GM12878 (cell line): Measurements from ENCODE around the gene CDK11B. TPM values are rescaled to one million over a fixed set of nuclear protein-coding genes. Genes with fewer than 3 reads are reported as not detected.

ENCODE experiments used
- ATAC-seq: fragments of 200-7000 bp; cut with Tn5 transposase; 3 replicates; pipeline ENCODE4 v1.9.1; 2020; ENCODE audit warnings: mild to moderate bottlenecking, moderate library complexity
- BruUV-seq: library from RNA; stranded (reverse); fragments of 400-500 nt; replicated peaks from 2 replicates; lab custom pipeline; 2021; lab: Mats Ljungman, UMichigan
- CTCF ChIA-PET: fragments of 300-600 bp; sonication (Branson Sonifier 250); formaldehyde crosslinking; extraction: SDS; loops from one replicate; lab custom pipeline; 2021; ENCODE audit warnings: inconsistent platforms; lab: Yijun Ruan, JAX
- POLR2A ChIA-PET: fragments of 350-600 bp; formaldehyde crosslinking; extraction: SDS; loops from one replicate; lab custom pipeline; 2021; ENCODE audit warnings: inconsistent platforms; lab: Charles Lee
- RAD21 ChIA-PET: fragments of 300-600 bp; sonication (Branson Sonifier 250); formaldehyde crosslinking; loops from one replicate; lab custom pipeline; 2023; ENCODE audit warnings: antibody characterized with exemption; ENCODE audit not compliant: unreplicated experiment; lab: Charles Lee
- SMC1A ChIA-PET: fragments of 300-600 bp; sonication (Branson Sonifier 250); formaldehyde crosslinking; loops from one replicate; lab custom pipeline; 2023; ENCODE audit not compliant: unreplicated experiment, uncharacterized antibody; lab: Charles Lee
- DNase-seq: peaks from one replicate; pipeline ENCODE4 v3.0.0-alpha.2; 2011; ENCODE audit warnings: low read depth, low spot score
- FAIRE-seq: peaks from 3 replicates; lab custom pipeline; 2011; peaks lifted over from hg19 to GRCh38; lab: Jason Lieb, UNC
- H2AFZ ChIP-seq: 2 replicates; pipeline ENCODE4 v1.6.0; 2011; ENCODE audit warnings: low read depth, low read length, control low read depth; ENCODE audit not compliant: control insufficient read depth
- H3K27ac ChIP-seq: 2 replicates; pipeline ENCODE4 v1.5.1; 2011; ENCODE audit warnings: control low read depth; ENCODE audit not compliant: control insufficient read depth, insufficient read depth
- H3K27me3 ChIP-seq, 2 experiments: replicated peaks in 1 of 2; 2 replicates each; pipeline versions ENCODE4 v1.6.0 to v1.6.1; 2011; ENCODE audit warnings: low read length in 1 of 2; ENCODE audit not compliant: control insufficient read depth in 2 of 2, insufficient read depth in 2 of 2
- H3K36me3 ChIP-seq, 2 experiments: 2 replicates each; pipeline ENCODE4 v1.5.1; 2011; ENCODE audit warnings: low read length in 1 of 2; ENCODE audit not compliant: control insufficient read depth in 2 of 2, insufficient read depth in 2 of 2
- H3K4me1 ChIP-seq: 2 replicates; pipeline ENCODE4 v1.6.1; 2011; ENCODE audit warnings: mild to moderate bottlenecking, low read length, moderate library complexity, mixed read lengths; ENCODE audit not compliant: control insufficient read depth, insufficient read depth
- H3K4me2 ChIP-seq: 2 replicates; pipeline ENCODE4 v1.6.0; 2011; ENCODE audit warnings: control low read depth; ENCODE audit not compliant: control insufficient read depth, insufficient read depth
- H3K4me3 ChIP-seq: fragments of 200-600 bp; sonication (generic); 2 replicates; pipeline ENCODE4 v1.5.1; 2016
- H3K79me2 ChIP-seq: 2 replicates; pipeline ENCODE4 v1.6.0; 2011; ENCODE audit warnings: low read length; ENCODE audit not compliant: control insufficient read depth, insufficient read depth
- H3K9ac ChIP-seq: 2 replicates; pipeline ENCODE4 v1.8.0; 2011; ENCODE audit warnings: low read length, control low read depth, mixed read lengths; ENCODE audit not compliant: control insufficient read depth, insufficient read depth
- H3K9me3 ChIP-seq: replicated peaks from 3 replicates; pipeline ENCODE4 v1.5.1; 2011; ENCODE audit warnings: mild to moderate bottlenecking, low read length; ENCODE audit not compliant: control insufficient read depth, insufficient read depth
- H4K20me1 ChIP-seq: 2 replicates; pipeline ENCODE4 v1.6.0; 2011; ENCODE audit not compliant: control insufficient read depth, insufficient read depth
- ATF7 ChIP-seq: fragments of 450-650 bp; IDR thresholded peaks from 2 replicates; pipeline ENCODE4 v1.6.1; 2016; ENCODE audit warnings: low read depth, mild to moderate bottlenecking
- CBX5 ChIP-seq: sonication (generic); IDR thresholded peaks from 2 replicates; pipeline ENCODE4 v1.6.1; 2016; ENCODE audit warnings: low read depth, moderate library complexity, mild to moderate bottlenecking, inconsistent platforms
- MXI1 ChIP-seq: fragments of 150-350 bp; IDR thresholded peaks from 2 replicates; pipeline ENCODE4 v1.6.1; 2011; ENCODE audit warnings: low read depth, mild to moderate bottlenecking, inconsistent platforms, low read length, improper control_type of control experiment
- NFYB ChIP-seq: IDR thresholded peaks from 2 replicates; pipeline ENCODE4 v1.6.1; 2011; ENCODE audit warnings: low read depth, mild to moderate bottlenecking, low read length, improper control_type of control experiment, moderate library complexity; ENCODE audit not compliant: insufficient read depth
- STAT1 ChIP-seq: fragments of 450-650 bp; conservative IDR thresholded peaks from 2 replicates; pipeline ENCODE4 v1.6.1; 2014; ENCODE audit warnings: antibody characterized with exemption, mild to moderate bottlenecking
- WGBS: methylation state at CpG from one replicate; pipeline ENCODE4 v1.1.6; 2016; ENCODE audit warnings: low lambda C conversion rate; ENCODE audit not compliant: insufficient replicate concordance, insufficient coverage; ENCODE audit errors: missing lambda C conversion rate; 5-methylcytosine and 5-hydroxymethylcytosine counted together
- in situ Hi-C: fragments of 300-500 bp; cut with MboI; formaldehyde crosslinking; loops from 9 replicates; pipeline ENCODE4 v1.14.3; 2018; ENCODE audit warnings: mixed read lengths
- intact Hi-C: fragments of 100-400 bp; cut with micrococcal nuclease; formaldehyde crosslinking; loops from one replicate; pipeline ENCODE4 v1.14.2; 2022; ENCODE audit not compliant: unreplicated experiment
- polyA plus RNA-seq, 11 experiments: library from polyadenylated mRNA; depleted of rRNA in 4 of 11; unstranded in 6 of 11; stranded (reverse) in 5 of 11; fragments of >200 nt; fragmentation: Nextera tagmentation in 4 of 11; fragmentation: Illumina TruSeq in 1 of 11; extraction: Ambion mirVana in 4 of 11; extraction: Trizol in 1 of 11; gene quantifications; 1 replicate in 1 of 11; 2 replicates in 10 of 11; pipeline versions ENCODE4 v1.2.1 to v1.2.3, GENCODE V29; 2011 to 2016; ENCODE audit warnings: inconsistent platforms in 2 of 11, missing spikeins in 2 of 11, low read depth in 1 of 11
- total RNA-seq, 4 experiments: library from RNA; depleted of rRNA in 3 of 4; stranded (reverse); fragments of >200 nt in 3 of 4; fragmentation: Illumina TruSeq in 1 of 4; extraction: Trizol in 1 of 4; gene quantifications; 2 replicates each; pipeline versions ENCODE4 v1.2.1 to v1.2.3, GENCODE V29; 2013 to 2021
- TF ChIP-seq, protein P1 (sequence below): fragments of 450-650 bp; IDR thresholded peaks from 2 replicates; pipeline ENCODE4 v1.6.1; 2016; ENCODE audit warnings: mild to moderate bottlenecking
- TF ChIP-seq, protein P2 (sequence below): IDR thresholded peaks from 2 replicates; pipeline ENCODE4 v1.6.1; 2012; ENCODE audit warnings: low read length, inconsistent platforms

Gene CDK11B
- total and polyA plus RNA-seq, 10 of the 15 experiments (the other 5 are each of a cell fraction or from before 2014, with no cell fraction given) = 3.2 to 30.9 (median 18.0) TPM

DNA sequence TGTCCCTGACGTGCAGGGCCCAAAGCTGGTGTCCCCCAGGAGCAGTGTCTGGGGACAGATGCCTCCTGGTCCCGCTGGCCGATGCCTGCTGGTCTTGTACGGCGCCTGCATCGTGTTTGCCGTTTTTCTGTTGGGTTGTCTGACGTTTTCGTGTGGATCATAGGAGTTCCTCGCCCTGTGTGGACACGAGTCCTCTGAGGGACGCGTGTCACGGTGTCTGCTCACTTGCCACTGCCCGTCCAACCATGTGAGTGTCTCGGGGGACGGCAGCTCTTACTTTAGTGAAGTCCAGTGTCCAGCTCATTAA is 36.1 kb downstream of the CDK11B start:
- TF ChIP-seq, protein P1, sequence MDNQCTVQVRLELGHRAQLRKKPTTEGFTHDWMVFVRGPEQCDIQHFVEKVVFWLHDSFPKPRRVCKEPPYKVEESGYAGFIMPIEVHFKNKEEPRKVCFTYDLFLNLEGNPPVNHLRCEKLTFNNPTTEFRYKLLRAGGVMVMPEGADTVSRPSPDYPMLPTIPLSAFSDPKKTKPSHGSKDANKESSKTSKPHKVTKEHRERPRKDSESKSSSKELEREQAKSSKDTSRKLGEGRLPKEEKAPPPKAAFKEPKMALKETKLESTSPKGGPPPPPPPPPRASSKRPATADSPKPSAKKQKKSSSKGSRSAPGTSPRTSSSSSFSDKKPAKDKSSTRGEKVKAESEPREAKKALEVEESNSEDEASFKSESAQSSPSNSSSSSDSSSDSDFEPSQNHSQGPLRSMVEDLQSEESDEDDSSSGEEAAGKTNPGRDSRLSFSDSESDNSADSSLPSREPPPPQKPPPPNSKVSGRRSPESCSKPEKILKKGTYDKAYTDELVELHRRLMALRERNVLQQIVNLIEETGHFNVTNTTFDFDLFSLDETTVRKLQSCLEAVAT = no peak
- TF ChIP-seq, protein P2, sequence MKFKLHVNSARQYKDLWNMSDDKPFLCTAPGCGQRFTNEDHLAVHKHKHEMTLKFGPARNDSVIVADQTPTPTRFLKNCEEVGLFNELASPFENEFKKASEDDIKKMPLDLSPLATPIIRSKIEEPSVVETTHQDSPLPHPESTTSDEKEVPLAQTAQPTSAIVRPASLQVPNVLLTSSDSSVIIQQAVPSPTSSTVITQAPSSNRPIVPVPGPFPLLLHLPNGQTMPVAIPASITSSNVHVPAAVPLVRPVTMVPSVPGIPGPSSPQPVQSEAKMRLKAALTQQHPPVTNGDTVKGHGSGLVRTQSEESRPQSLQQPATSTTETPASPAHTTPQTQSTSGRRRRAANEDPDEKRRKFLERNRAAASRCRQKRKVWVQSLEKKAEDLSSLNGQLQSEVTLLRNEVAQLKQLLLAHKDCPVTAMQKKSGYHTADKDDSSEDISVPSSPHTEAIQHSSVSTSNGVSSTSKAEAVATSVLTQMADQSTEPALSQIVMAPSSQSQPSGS = no peak
- no peak for TF ChIP-seq MXI1
- TF ChIP-seq STAT1 = no peak
- TF ChIP-seq CBX5 = no peak
- TF ChIP-seq NFYB = no peak
- TF ChIP-seq ATF7 = no peak
- 69% methylated on average over 17 of the region's 17 CpGs for WGBS
- DNase-seq = no peak
- no peaks in the 10 kb centered on the region for H4K20me1 ChIP-seq
- RAD21 ChIA-PET = no interaction called here
- no peak overlapping the region for H3K4me3 ChIP-seq
- CTCF ChIA-PET = no interaction called here
- SMC1A ChIA-PET = no interaction called here
- H3K27ac ChIP-seq = no peak overlapping the region
- H3K4me1 ChIP-seq = no peaks in the 10 kb centered on the region
- H3K4me2 ChIP-seq = no peak overlapping the region
- no peaks in the 10 kb centered on the region for H3K27me3 ChIP-seq
- no peaks in the 10 kb centered on the region for H3K79me2 ChIP-seq
- H3K36me3 ChIP-seq = no peaks in the 10 kb centered on the region
- in situ Hi-C loops = no loop called here
- FAIRE-seq = no peak
- H2AFZ ChIP-seq = no peak overlapping the region
- no peak for ATAC-seq
- intact Hi-C loops = no loop called here
- no peaks in the 10 kb centered on the region for H3K9me3 ChIP-seq
- POLR2A ChIA-PET = no interaction called here
- no TSS peak for BruUV-seq
- no peak overlapping the region for H3K9ac ChIP-seq
